GM10847 (cell line): ENCODE data around the gene ZNF674.

Source experiments
- POLR2A ChIP-seq: IDR thresholded peaks from 2 replicates; pipeline ENCODE4 v1.6.1; 2011; ENCODE audit not compliant: insufficient read length; ENCODE audit errors: extremely low read depth

The ZNF674 gene

GRCh38 chrX:46506076-46506475, 39.1 kb downstream of the ZNF674 start:
- TF ChIP-seq POLR2A: no peak

GRCh38 chrX:46502848-46503247, 42.4 kb downstream of the ZNF674 start:
- TF ChIP-seq POLR2A: no peak

- TF ChIP-seq POLR2A: no peak
Measured at GRCh38 chrX:46500054-46500453, 45.2 kb downstream of the ZNF674 start.

- TF ChIP-seq POLR2A: no peak
Measured at GRCh38 chrX:46488712-46489111, 56.5 kb downstream of the ZNF674 start.

GRCh38 chrX:46485897-46486296, 59.3 kb downstream of the ZNF674 start:
- no peak for TF ChIP-seq POLR2A

GRCh38 chrX:46477435-46477834, 67.8 kb downstream of the ZNF674 start:
- TF ChIP-seq POLR2A: no peak

- TF ChIP-seq POLR2A: no peak
Measured at GRCh38 chrX:46465203-46465602, 80.0 kb downstream of the ZNF674 start.

GRCh38 chrX:46463682-46464081, 81.5 kb downstream of the ZNF674 start:
- TF ChIP-seq POLR2A: no peak

- TF ChIP-seq POLR2A: no peak
Measured at GRCh38 chrX:46461660-46462191, 83.5 kb downstream of the ZNF674 start.

- TF ChIP-seq POLR2A: no peak
Measured at GRCh38 chrX:46459603-46460002, 85.6 kb downstream of the ZNF674 start.

GRCh38 chrX:46456125-46456922, 88.9 kb downstream of the ZNF674 start:
- TF ChIP-seq POLR2A: no peak
